Measurements from ENCODE around the gene CREG1.
A peak's percentile ranks its signal among the peaks of the same experiment; 100 is the strongest.
"Not testable (repeated sequence)": the region's sequence is repeated elsewhere in the genome, so short reads cannot be mapped to it uniquely, and the experiment has no call there.

Gene CREG1

DNA sequence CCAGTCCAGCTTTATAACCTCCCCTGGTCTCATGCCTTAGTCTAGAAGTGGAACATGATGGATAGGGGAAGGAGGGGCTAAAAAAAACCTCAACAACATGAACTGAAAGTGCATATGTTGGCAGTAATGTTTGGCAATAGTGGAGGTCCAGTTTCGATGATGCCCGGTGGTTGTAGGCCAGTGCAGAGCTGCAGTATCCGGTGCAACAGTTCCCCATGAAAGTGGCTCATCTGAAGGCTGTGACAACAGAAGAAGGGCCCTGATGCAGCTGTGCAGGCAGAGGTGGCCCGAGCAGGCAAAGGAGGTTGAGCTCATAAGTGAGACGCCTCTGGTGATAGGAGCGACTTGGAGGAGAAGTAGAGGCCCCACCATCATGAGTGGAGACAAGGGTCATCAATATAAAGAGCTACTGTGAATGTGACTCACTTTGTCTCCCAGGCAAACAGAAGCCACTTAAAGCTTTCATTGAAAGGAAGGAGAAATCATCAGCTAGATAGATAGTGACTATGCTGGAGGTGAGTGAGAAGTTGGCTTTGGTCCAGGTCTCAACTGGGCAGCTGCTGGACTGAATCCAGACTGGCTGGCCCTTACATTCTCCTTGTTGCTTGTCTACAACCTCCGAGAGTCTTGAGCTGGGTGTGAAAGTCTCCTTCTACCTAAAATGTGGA lies 10.2 kb upstream of the CREG1 start:
- DNase-seq: peak; percentile 56

GRCh38 chr1:167562702-167563101 lies 9.1 kb upstream of the CREG1 start:
- DNase-seq: no peak

- no peak for DNase-seq
These were observed 8.2 kb upstream of the CREG1 start for GRCh38 chr1:167561753-167562152.

- DNase-seq: peak; percentile 30
These were observed 2.6 kb upstream of the CREG1 start for GRCh38 chr1:167555971-167556714.

DNA sequence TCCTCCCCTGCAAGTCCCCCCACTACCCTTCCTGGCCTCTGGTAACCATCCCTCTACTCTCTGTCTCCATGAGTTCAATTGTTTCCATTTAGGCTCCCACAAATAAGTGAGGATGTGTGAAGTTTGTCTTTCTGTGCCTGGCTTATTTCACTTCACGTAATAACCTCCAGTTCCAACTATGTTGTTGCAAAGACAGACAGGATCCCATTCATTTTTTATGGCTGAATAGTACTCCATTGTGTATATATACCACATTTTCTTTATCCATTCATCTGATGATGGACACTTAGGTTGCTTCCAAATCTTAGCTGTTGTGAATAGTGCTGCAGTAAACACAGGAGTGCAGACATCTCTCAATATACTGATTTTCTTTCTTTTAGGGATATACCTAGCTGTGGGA lies 1.5 kb upstream of the CREG1 start:
- not testable (repeated sequence) for DNase-seq

GRCh38 chr1:167554028-167554779 lies 642 bp upstream of the CREG1 start:
- DNase-seq: no peak

- no peak for DNase-seq
These were observed 2.2 kb downstream of the CREG1 start for GRCh38 chr1:167551362-167551761.

DNA sequence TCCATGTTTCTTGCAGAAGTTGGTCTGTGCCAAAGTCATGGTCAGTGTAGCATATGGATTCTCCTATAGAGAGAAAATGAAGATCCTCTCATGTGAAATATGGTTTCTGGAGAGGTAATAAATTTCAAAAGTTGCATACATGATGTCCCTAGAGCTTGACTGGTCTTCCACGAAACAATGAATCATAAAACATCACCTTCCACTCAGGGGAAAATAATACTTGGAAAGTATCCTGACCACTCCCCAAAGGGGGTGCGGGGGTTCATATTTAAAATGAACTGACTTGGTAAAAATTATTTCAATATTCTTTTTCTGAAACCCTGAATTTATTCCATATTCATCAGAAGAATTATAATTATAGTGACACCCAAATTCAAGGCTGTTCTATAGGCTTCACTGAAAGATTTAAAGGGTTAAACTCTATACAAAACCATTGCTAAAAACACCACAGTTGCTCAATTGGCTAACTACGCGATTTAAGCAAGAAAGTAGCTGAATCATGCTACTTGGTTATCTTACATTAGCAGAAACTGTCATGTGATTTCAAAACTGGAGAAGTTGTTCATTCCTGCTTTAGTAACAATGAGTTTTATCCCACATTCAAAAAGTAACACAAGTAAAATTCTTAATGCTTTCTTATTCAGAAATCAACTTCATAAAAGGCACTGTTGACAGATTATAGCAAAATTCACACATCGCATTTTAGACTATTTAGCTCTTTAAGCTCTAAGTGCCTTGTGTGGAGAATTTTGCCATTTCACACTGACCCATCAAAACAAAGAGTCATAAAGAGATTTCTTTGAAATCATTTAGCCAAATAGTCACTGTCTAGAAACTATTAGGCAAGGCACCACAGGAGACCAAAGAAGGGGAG lies 5.3 kb downstream of the CREG1 start:
- DNase-seq: no peak

- no peak for DNase-seq
These were observed 6.6 kb downstream of the CREG1 start for GRCh38 chr1:167546935-167547334.

GRCh38 chr1:167545349-167545748 lies 8.2 kb downstream of the CREG1 start:
- no peak for DNase-seq

DNA sequence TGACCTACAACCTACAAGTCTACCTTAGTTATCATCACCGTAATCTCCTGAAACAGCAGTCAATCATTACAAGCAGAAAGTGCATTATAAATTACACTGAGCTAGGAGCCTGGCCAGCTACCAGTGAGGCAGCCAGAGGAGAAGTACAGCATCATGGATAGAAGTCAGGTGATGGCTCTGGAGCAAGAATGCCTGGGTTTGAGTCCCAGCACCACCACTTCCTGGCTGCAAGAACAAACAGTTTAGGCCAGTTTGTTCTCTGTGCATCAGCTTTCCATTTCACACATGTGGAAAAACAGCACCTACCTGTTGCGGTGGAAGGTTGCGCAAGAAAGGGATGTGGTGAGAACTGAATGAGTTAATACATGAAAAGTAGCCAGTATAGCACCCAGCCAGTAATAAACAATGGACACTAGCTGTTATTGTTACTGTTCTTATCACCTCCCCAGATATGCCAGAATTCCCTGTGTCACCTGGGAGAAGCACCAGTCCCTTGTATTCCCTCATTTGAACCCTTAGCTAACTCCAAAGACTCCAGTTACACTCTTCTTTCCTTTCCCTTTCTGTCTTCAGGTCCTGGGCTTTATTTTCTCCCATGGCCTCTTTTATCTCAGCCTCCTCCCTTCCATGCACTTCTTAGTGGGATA lies 9.0 kb downstream of the CREG1 start:
- no peak for DNase-seq

DNA sequence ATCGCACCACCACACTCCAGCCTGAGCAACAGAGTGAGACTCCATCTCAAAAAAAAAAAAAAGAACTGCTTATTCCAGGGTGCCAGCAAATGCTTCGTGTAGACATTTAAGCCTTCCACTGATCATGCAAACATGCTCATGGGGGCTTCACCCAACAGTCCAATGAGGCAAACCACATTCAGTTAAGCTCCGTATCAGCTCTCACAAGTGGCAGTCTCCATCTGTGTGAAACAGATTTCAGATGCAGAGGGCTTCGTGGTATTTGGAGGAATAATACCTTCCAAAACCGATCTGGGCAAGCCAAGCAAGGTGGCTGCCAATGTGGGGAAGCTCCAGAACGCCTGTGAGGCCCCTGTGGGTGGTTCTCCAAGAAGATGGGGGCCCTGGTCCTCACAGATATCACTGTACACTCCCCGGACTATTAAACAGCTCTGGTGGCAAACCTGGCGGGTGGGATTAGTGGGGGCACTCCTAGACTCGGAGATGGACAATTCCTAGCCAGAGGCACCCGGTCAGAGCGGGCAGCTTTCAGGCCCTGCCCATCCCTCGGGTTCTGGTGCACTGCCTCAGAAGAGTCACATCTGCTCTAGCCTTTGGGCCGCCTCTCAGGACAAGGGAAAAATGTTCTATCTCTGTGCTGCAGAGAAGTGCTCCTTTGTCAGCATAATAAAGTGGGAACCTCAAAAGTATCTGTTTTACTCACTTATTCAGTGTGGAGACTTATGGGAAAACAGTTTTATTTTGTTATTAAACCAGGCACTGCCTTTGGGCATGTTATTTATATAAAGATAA lies 10.2 kb downstream of the CREG1 start:
- no peak for DNase-seq

- no peak for DNase-seq
These were observed 11.2 kb downstream of the CREG1 start for GRCh38 chr1:167542109-167543032.

- no peak for DNase-seq
These were observed 12.0 kb downstream of the CREG1 start for GRCh38 chr1:167541610-167542009.

GRCh38 chr1:167541003-167541402 lies 12.6 kb downstream of the CREG1 start:
- no peak for DNase-seq

GRCh38 chr1:167538657-167539056 lies 14.9 kb downstream of the CREG1 start:
- DNase-seq: peak; percentile 11

DNA sequence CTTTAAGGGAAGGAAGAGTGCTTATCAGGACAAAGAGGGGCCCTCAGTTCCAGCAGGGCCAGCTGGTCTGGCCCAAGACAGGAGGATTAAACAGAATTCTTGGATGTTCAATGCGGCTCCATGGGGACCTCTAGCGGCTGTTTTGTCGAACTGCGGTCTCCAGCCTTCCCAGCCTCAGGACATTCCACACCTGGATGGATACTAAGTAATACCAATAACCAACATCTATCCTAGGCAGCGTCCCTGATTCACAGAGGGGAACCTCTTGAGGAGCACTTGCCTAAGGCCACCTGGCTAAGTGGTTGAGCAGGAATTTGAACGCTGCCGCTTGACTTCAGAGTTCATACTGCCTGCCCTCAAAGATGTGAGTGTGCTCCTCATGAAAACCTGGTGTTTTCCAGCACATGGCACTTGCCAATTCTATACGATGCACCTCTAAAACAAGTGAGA lies 19.7 kb downstream of the CREG1 start:
- DNase-seq: peak; percentile 59

DNA sequence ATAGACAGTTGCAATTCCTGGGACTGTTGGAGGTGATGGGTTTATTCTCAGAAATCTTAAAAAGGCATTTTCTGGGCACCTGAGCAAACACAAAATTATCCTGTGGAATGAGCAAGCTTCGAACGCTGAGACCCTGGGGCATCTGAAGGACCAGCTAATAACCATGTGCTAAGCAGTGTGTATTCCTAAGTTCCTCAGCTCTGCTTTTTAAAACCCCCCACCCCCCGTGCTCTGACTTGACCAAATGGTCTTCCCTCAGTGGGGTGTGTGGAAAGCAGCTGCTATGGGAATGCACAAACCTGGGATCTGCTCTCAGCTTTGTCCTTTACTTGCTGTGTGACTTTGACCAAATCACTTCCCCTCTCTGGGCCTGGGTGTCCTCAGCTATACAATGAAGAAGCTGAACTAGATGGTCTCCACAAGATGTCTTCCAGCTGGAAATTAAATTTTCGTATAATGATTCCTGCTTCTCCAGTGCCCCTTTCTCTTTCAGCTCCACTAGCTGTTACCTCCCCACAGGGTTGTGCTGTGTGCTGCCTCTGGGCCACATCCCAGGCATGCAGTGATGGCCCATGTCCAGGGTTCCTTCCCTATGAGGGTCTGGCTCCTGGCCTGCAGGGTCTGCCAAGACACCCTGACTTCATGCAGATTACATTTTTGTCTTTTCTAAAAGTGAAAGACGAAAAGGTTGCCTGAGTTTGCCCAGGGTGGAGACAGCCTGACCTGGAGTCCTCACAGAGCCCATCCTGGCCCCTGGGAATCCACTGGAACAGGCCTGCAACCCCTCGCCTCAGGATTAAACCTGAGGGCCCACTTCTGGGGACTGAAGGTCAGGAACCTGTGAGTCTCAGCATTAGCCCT lies 20.4 kb downstream of the CREG1 start:
- no peak for DNase-seq

- DNase-seq: no peak
These were observed 21.2 kb downstream of the CREG1 start for GRCh38 chr1:167532375-167532774.

All from NCI-H2227 treated with DMSO at 0.1 percent for 48 hours (cell line).